BE2C (cell line): ENCODE data around the gene MMP24OS.

Experiments used
- DNase-seq: peaks from one replicate; pipeline ENCODE4 v3.0.0-alpha.2; 2020
- H3K27me3 ChIP-seq: fragments of 250-450 bp; sonication (Bioruptor Pico); 2 replicates; pipeline ENCODE4 v1.5.1; 2020; ENCODE audit warnings: mild to moderate bottlenecking
- H3K36me3 ChIP-seq: fragments of 250-450 bp; sonication (Bioruptor Pico); 2 replicates; pipeline ENCODE4 v1.5.1; 2020; ENCODE audit warnings: mild to moderate bottlenecking
- H3K4me1 ChIP-seq: fragments of 250-450 bp; sonication (Bioruptor Pico); 2 replicates; pipeline ENCODE4 v1.5.1; 2020
- H3K4me3 ChIP-seq: 2 replicates; pipeline ENCODE4 v1.5.1; 2011; ENCODE audit warnings: low read depth, low read length
- H3K9me3 ChIP-seq: fragments of 250-450 bp; sonication (Bioruptor Pico); 2 replicates; pipeline ENCODE4 v1.5.1; 2020
- TF ChIP-seq, protein P1 (sequence below): IDR thresholded peaks from 2 replicates; pipeline ENCODE4 v1.5.1; 2012; ENCODE audit warnings: mild to moderate bottlenecking, low read depth, low read length

MMP24OS gene

DNA sequence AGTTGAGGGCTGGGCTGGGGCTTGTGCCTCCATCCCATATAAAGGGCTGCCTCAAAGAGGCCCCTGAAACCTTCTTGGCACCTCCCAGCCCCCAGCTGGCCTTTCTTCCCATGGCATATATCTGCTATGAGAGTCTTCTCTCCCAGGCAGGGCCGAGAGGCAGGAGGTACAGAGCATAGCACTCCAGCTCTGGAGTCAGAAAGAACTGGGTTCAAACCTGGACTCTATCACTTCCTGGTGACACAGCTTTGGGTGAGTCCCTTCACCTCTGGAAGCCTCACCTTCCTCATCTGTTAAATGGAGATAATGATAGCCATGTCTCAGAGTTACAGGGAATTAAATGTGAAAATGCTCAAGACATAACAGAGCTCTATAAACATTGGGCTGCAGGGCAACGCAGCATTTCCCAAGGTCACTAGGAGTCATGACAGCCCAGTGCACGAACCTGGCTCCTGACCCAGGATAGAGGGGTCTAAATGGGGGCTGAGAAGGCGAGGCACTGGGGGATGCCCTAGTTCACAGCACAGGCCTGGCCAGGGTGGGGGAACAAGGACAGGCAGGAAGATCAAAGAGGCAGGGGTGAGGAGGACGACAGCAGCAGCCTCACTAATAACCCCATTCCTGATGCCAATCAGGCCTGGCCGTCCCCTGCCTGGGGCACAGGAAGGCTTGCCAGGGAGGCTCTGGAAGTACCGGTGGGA, 12.4 kb upstream of the MMP24OS start:
- Histone ChIP-seq H3K9me3 (no peaks in the 10 kb centered on the region), H3K27me3 (no peaks in the 10 kb centered on the region), H3K36me3 (no peaks in the 10 kb centered on the region), H3K4me1 (no peaks in the 10 kb centered on the region), H3K4me3 (no peak overlapping the region)
- TF ChIP-seq, protein P1, sequence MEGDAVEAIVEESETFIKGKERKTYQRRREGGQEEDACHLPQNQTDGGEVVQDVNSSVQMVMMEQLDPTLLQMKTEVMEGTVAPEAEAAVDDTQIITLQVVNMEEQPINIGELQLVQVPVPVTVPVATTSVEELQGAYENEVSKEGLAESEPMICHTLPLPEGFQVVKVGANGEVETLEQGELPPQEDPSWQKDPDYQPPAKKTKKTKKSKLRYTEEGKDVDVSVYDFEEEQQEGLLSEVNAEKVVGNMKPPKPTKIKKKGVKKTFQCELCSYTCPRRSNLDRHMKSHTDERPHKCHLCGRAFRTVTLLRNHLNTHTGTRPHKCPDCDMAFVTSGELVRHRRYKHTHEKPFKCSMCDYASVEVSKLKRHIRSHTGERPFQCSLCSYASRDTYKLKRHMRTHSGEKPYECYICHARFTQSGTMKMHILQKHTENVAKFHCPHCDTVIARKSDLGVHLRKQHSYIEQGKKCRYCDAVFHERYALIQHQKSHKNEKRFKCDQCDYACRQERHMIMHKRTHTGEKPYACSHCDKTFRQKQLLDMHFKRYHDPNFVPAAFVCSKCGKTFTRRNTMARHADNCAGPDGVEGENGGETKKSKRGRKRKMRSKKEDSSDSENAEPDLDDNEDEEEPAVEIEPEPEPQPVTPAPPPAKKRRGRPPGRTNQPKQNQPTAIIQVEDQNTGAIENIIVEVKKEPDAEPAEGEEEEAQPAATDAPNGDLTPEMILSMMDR = no peak
- peak; percentile 67 for DNase-seq

DNA sequence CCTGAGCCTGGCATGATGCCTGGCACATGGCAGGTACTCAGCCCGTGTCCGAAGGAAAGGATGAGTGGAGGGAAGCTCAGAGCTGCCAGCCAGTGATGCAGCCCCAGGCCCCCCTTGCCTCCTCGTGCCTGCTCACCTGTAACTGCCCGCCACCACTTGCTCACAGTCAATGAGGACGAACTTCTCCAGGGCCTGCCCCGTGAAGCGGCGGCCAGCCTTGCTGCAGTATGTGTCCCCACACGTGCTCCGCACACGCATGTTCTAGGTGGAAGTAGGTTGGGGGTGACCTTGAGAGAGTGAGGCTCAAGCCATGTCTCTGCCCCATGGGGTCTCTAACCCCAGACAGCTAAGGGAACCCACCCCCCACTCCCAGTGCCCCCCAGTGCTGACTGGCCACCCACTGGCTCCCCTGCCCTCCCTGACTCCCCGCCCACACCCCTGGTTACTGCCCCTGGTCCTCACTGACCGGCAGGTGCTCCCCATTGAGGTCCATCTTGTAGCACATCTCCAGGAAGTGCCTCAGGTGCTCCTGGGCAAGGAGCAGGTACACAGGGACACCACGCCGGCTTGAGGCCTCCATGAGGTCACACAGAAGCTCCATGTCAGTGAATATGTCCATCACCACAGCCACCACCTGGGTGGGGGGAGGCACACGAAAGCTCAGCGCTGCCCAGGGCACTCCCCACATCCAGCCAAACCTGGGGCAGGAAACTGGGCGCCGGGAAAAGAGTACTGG, 10.6 kb upstream of the MMP24OS start:
- Histone ChIP-seq H3K4me1 (no peaks in the 10 kb centered on the region), H3K36me3 (peaks cover 3% of the 10 kb centered on the region; the same call in 1 of the 2 replicates), H3K27me3 (no peaks in the 10 kb centered on the region), H3K4me3 (no peak overlapping the region), H3K9me3 (no peaks in the 10 kb centered on the region)
- no peak for DNase-seq
- TF ChIP-seq, protein P1 = no peak

DNA sequence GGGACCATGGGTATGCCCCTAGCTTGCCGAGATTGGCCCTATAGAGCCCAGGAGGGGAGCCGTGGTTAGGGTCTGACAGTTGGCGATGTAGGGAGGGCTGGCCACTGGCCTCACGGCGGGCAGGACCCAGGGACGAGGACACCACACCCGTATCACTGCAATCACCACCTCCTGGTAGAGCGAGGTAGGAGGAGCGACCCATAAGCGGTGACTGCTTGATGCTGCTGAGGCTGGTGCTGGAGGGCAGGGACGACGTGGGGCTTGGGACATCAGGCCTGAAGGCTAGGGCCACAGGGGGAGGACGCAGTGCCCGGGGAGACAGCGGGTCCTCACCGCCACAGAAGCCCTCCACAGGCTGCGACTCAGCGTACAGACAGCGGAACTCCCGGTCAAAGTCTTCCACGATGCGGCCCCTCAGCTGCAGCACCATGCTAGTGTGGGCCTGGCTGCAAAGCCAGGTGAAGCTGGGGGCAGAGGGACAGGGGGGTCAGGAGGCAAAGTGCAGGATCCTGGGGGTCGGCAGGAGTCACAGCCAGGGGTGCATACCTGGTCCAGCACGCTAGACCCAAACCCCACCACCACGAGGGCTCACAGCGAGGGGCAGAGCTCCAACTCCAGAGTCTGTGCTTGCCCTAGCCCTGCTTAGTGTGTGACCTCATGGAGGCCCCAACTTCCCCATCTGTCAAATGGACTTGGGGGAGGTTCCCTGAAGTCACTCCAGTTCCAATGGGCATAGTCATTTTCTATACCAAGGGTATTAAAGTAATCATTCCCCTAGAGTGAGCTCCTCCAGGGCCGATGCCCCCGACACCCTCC, 9.8 kb upstream of the MMP24OS start:
- no peak overlapping the region for H3K4me3 ChIP-seq
- H3K4me1 ChIP-seq = no peaks in the 10 kb centered on the region
- peaks cover 6% of the 10 kb centered on the region; the same call in 1 of the 2 replicates for H3K36me3 ChIP-seq
- TF ChIP-seq, protein P1 = no peak
- H3K9me3 ChIP-seq = no peaks in the 10 kb centered on the region
- no peaks in the 10 kb centered on the region for H3K27me3 ChIP-seq
- DNase-seq = no peak

DNA sequence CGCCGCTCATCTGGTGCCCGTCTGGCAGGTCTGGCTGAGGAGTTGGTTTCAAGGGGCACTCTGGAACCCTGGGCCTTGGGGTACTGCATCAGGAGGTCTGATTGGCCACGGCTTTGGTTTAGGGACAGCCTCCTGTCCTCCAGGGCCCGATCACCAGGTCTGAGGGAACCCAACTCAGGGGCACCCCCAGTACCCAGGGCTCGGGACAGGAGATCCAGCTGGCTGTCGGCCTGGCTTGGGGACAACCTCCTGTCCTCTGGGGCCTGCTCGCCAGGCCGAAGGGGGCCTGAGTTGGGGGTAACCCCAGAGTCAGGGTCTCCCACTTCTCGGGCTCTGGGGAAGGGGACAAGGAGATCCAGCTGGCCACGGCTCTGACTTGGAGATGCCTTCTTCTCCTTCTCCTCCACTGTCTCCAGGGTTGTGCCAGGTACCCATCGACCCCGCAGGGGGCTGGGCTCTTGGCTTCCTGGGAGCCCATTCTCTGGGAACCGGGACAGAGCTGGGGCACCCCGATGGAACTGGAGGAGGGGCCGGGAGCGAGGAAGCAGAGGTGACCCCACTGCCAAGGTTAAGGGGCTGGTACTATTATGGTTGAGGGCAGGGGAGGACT, 9.1 kb upstream of the MMP24OS start:
- no peak for DNase-seq
- Histone ChIP-seq H3K4me1 (no peaks in the 10 kb centered on the region), H3K9me3 (no peaks in the 10 kb centered on the region), H3K4me3 (no peak overlapping the region), H3K27me3 (no peaks in the 10 kb centered on the region), H3K36me3 (peaks cover 10% of the 10 kb centered on the region)
- TF ChIP-seq, protein P1 = no peak

DNA sequence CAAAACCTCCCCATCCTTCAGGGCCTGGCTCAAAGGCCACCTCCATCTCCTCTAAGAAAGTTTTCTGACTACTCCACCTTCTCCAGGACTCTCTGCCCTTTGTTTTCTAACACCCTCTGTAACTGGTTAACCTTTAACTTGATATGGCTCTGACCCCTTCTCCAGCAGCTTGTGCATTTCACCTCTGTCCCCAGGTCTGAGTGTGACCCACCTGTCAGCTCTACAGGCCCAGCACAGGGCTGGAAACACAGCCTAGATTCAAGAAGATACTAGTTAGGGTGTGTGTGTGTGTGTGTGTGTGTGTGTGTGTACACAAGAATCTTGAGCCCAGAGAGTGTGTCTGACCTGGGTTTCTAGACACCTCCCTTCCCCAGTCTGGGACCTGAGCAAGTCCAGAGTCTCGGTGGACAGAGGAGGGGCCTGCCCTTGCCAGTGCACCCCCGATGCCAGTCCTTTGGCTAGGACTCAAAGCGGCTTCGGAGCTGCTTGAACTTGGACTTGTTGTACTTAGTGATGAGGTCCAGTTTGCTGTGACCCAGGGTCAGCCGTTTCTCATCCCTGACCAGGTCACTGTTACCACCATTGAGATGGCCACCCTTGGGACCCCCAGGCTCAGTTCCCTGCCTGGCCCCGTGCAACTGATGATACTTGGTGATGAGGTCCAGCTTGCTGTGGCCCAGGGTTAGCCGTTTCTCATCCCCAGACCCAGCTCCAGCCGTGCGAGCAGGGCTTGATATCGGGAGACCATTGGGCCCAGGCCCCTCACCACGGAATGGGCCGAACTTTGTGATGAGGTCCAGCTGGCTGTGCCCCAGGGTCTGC, 8.4 kb upstream of the MMP24OS start:
- no peaks in the 10 kb centered on the region for H3K4me1 ChIP-seq
- H3K36me3 ChIP-seq = peaks cover 10% of the 10 kb centered on the region
- no peak overlapping the region for H3K4me3 ChIP-seq
- DNase-seq = no peak
- TF ChIP-seq, protein P1 = no peak
- H3K27me3 ChIP-seq = no peaks in the 10 kb centered on the region
- H3K9me3 ChIP-seq = no peaks in the 10 kb centered on the region
